Breast epithelium (tissue), 3 donors: ENCODE measurements around the gene VPS35L.

Experiments
- POLR2AphosphoS5 ChIP-seq, 3 donors: sonication (generic); formaldehyde crosslinking; IDR thresholded peaks; one replicate each; pipeline ENCODE4 v1.6.1; 2017; ENCODE audit warnings: antibody characterized with exemption in 3 of 3
- TF ChIP-seq, protein P1 (sequence below), 3 donors: fragments of 450-650 bp; IDR thresholded peaks; one replicate each; pipeline ENCODE4 v1.5.1; 2016 to 2017; ENCODE audit warnings: antibody characterized with exemption in 3 of 3, mild to moderate bottlenecking in 3 of 3, moderate library complexity in 3 of 3

DNA sequence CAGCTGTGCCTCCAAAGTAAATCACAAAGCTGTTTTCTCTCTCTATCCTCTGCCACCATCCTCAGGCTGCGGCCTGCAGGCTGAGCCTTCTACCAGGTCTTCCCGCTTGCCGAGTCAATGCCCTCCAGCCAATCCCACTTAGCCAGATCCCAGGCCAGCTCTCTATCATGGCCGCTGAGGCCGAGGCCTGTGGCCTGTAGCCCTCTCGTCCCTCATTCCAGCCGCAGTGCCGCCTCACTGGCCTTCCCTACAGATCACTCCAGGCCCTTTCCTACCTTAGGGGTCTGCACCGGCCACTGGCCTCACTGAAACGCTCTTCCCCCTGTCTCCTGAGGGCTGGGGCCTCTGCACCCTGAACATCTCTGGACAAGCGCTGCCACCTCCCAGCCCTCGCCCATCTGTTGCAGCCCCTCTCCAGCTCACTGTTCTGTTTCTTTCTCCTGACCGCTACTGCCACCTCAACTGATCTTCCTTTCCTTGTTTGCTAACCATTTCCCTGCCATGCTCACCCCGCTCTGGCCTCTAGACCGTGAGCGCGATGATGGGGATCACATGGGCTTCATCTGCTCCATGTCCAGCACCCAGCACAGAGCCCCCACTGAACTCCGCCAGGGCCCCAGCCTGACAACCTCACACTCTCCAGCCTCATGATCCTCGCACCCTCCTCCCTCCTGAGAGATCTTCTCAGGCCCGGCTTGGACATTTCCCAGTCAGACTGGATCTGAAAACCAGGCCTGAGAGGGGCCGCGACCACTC, 154.1 kb downstream of the VPS35L start:
- TF ChIP-seq, protein P1, sequence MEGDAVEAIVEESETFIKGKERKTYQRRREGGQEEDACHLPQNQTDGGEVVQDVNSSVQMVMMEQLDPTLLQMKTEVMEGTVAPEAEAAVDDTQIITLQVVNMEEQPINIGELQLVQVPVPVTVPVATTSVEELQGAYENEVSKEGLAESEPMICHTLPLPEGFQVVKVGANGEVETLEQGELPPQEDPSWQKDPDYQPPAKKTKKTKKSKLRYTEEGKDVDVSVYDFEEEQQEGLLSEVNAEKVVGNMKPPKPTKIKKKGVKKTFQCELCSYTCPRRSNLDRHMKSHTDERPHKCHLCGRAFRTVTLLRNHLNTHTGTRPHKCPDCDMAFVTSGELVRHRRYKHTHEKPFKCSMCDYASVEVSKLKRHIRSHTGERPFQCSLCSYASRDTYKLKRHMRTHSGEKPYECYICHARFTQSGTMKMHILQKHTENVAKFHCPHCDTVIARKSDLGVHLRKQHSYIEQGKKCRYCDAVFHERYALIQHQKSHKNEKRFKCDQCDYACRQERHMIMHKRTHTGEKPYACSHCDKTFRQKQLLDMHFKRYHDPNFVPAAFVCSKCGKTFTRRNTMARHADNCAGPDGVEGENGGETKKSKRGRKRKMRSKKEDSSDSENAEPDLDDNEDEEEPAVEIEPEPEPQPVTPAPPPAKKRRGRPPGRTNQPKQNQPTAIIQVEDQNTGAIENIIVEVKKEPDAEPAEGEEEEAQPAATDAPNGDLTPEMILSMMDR (IDR thresholded peaks at IDR 0.05) = no peak
- no peak for TF ChIP-seq POLR2AphosphoS5 (IDR thresholded peaks at IDR 0.05)
